ENCODE measurements around the gene ARHGAP10.

DNA sequence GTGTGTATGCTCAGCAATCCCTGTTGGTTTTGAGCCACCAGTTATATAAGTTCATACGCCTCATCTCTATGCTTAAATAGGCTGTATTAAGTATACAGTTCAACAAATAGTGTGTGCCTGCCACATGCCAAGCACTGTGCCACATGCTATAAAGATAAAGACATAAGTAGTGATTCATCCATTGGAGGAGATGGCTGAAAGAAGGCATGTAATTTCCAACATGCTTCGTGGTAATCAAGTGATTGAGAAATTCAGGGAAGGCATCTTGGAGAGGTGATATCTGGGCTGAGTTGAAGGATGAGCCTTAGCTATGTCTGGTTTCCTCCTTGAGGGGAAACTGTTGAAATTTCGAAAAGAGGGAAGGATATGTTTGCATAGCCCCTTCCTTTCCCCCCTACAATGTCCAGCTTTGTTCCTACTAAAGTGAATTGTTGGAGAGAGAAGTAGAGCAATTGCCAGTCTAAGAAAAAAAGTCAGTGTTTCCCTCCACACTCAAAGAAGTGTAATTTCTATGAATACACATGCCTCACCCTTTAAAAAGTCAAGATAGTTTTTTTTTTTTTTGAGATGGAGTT is 96.5 kb downstream of the ARHGAP10 start:
- no peak for TF ChIP-seq POLR2A (IDR thresholded peaks at IDR 0.05)
- TF ChIP-seq, protein P1, sequence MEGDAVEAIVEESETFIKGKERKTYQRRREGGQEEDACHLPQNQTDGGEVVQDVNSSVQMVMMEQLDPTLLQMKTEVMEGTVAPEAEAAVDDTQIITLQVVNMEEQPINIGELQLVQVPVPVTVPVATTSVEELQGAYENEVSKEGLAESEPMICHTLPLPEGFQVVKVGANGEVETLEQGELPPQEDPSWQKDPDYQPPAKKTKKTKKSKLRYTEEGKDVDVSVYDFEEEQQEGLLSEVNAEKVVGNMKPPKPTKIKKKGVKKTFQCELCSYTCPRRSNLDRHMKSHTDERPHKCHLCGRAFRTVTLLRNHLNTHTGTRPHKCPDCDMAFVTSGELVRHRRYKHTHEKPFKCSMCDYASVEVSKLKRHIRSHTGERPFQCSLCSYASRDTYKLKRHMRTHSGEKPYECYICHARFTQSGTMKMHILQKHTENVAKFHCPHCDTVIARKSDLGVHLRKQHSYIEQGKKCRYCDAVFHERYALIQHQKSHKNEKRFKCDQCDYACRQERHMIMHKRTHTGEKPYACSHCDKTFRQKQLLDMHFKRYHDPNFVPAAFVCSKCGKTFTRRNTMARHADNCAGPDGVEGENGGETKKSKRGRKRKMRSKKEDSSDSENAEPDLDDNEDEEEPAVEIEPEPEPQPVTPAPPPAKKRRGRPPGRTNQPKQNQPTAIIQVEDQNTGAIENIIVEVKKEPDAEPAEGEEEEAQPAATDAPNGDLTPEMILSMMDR (IDR thresholded peaks at IDR 0.05), result no peak

All from prostate gland (tissue), 2 donors.